Mucosa of descending colon (tissue), 3 donors: ENCODE results near the gene SH2D3A. TPM values are rescaled to one million over a fixed set of nuclear protein-coding genes. Genes with fewer than 3 reads are reported as not detected.
A peak's percentile ranks its signal among the peaks of the same experiment; 100 is the strongest.
"Not testable (repeated sequence)": the region's sequence is repeated elsewhere in the genome, so short reads cannot be mapped to it uniquely, and the experiment has no call there.

Experiments used
- ATAC-seq: fragments of 200-7000 bp; cut with Tn5 transposase; one replicate; pipeline ENCODE4 v1.9.1; 2020; ENCODE audit warnings: mild to moderate bottlenecking, moderate library complexity
- DNase-seq, 3 donors: peaks; one replicate each; pipeline ENCODE4 v3.0.0-alpha.2; 2020
- H3K36me3 ChIP-seq: fragments of 200-600 bp; one replicate; pipeline ENCODE4 v1.8.0; 2021; ENCODE audit warnings: low read depth, mild to moderate bottlenecking
- H3K4me1 ChIP-seq: fragments of 200-600 bp; one replicate; pipeline ENCODE4 v1.8.0; 2021; ENCODE audit warnings: low read depth, mild to moderate bottlenecking
- H3K4me3 ChIP-seq: fragments of 200-600 bp; one replicate; pipeline ENCODE4 v1.8.0; 2021; ENCODE audit warnings: mild to moderate bottlenecking
- H3K9me3 ChIP-seq: fragments of 200-600 bp; one replicate; pipeline ENCODE4 v1.8.0; 2021; ENCODE audit warnings: mild to moderate bottlenecking
- intact Hi-C, 2 donors: fragments of 100-400 bp; cut with DNase I in 1 of 2; cut with micrococcal nuclease in 1 of 2; formaldehyde crosslinking; loops; one replicate each; pipeline versions ENCODE4 v1.11.0 to v1.11.1; 2022; cut with DNase I, micrococcal nuclease
- total RNA-seq, 3 donors: library from RNA; stranded (reverse); fragmentation: NEBNext Ultra II Directional in 2 of 3; extraction: Animal tissue kit (Norgen Biotek cat#: 25700) in 2 of 3; gene quantifications; one replicate each; pipeline versions ENCODE4 v1.2.1 to v1.2.4, GENCODE V29; 2021 to 2023
- TF ChIP-seq, protein P1 (sequence below): fragments of 200-600 bp; IDR thresholded peaks from one replicate; pipeline ENCODE4 v1.8.0; 2022; ENCODE audit warnings: antibody characterized with exemption, mild to moderate bottlenecking
- donor health status: DM: no; HTN: no; CAD: no; lungs with moderate emphysema.
- donor health status: DM: no; HTN: no; CAD: no.
- donor health status: DM: no; HTN: yes; CAD: no.

The SH2D3A gene
- total RNA-seq, 3 donors from 2014 or later: 26.4 to 80.5 (median 40.5) TPM

DNA sequence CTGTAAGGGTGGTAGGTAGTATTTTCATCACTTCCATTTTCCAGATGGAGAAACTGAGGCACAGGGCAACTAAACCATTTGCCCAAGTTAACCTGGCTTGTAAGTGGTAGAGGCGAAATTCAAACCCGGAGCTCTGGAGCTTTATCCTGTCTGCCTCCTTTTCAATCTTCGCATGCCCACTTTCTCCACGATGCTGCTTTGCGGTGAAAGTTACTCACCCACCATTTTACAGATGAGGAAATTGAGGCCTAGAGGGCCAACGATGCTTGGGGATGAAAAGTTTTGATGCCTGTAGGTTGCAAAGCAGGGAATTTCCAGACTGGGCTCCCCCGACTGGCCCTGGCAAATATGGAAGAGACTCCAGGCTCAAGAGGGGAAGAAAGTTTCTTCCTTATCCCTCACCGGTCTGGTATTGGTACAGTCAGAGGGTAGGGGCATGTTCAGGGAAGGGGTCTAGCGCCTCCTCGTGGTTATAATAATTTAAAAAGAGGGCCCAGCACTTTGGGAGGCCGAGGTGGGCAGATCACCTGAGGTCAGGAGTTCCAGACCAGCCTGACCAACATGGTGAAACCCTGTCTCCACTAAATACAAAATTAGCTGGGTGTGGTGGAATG is 1.9 kb upstream of the SH2D3A start:
- no peaks in the 10 kb centered on the region for H3K9me3 ChIP-seq
- DNase-seq: peak in 1 of 3 donors; percentile 15
- TF ChIP-seq, protein P1, sequence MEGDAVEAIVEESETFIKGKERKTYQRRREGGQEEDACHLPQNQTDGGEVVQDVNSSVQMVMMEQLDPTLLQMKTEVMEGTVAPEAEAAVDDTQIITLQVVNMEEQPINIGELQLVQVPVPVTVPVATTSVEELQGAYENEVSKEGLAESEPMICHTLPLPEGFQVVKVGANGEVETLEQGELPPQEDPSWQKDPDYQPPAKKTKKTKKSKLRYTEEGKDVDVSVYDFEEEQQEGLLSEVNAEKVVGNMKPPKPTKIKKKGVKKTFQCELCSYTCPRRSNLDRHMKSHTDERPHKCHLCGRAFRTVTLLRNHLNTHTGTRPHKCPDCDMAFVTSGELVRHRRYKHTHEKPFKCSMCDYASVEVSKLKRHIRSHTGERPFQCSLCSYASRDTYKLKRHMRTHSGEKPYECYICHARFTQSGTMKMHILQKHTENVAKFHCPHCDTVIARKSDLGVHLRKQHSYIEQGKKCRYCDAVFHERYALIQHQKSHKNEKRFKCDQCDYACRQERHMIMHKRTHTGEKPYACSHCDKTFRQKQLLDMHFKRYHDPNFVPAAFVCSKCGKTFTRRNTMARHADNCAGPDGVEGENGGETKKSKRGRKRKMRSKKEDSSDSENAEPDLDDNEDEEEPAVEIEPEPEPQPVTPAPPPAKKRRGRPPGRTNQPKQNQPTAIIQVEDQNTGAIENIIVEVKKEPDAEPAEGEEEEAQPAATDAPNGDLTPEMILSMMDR: no peak

DNA sequence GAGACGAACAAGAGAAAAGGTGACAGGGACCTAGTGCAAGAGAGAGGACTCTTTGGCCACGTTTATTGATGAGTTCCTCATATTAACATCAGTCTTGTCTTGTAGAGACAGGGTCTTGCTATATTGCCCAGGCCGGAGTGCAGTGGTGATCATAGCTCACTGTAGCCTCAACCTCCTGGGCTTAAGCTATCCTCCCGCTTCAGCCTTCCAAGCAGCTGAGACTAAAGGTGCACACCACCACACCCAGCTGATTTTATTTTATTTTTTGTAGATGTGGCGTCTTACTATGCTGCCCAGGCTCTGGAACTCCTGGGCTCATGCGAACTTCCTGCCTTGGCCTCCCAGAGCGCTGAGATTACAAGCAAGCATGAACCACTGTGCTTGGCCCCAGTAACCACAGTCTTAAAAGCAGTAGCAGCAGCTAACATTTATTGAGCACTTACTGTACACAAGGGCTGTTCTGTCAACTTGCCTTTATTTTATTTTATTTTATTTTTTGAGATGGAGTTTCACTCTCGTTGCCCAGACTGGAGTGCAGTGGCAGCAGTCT is 1.1 kb upstream of the SH2D3A start:
- H3K9me3 ChIP-seq: no peaks in the 10 kb centered on the region
- peaks cover 12% of the 10 kb centered on the region for H3K4me1 ChIP-seq
- intact Hi-C loops: no loop called here
- DNase-seq: peak in 1 of 3 donors; percentile 43
- H3K36me3 ChIP-seq: no peaks in the 10 kb centered on the region
- no peak overlapping the region for H3K4me3 ChIP-seq
- TF ChIP-seq, protein P1: no peak
- ATAC-seq: no peak

More for the DNA sequence above, 1.9 kb upstream of the SH2D3A start:
- Histone ChIP-seq H3K36me3 (no peaks in the 10 kb centered on the region), H3K4me1 (peaks cover 12% of the 10 kb centered on the region), H3K4me3 (no peak overlapping the region)
- no peak for ATAC-seq
- intact Hi-C loops: no loop called here

DNA sequence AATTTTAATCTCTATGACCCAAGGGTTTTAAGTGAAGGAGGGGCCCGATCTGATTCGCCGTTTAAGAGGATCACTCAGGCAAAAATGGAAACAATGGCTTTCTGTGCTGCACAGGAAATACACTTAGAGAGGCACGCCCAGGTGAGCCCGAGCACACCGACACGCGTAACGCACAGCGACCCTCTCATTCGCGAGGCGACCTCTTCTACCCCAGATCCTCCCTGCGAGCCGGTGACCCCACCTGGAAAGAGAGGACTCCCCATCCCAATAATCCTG is 216 bp downstream of the SH2D3A start:
- no peaks in the 10 kb centered on the region for H3K36me3 ChIP-seq
- H3K4me3 ChIP-seq: peak overlapping the region; percentile 29
- ATAC-seq (peak; percentile 63), DNase-seq (peak in 1 of 3 donors; percentile 75)
- no peaks in the 10 kb centered on the region for H3K9me3 ChIP-seq
- intact Hi-C loops: no loop called here
- TF ChIP-seq, protein P1: no peak
- peaks cover 12% of the 10 kb centered on the region for H3K4me1 ChIP-seq

DNA sequence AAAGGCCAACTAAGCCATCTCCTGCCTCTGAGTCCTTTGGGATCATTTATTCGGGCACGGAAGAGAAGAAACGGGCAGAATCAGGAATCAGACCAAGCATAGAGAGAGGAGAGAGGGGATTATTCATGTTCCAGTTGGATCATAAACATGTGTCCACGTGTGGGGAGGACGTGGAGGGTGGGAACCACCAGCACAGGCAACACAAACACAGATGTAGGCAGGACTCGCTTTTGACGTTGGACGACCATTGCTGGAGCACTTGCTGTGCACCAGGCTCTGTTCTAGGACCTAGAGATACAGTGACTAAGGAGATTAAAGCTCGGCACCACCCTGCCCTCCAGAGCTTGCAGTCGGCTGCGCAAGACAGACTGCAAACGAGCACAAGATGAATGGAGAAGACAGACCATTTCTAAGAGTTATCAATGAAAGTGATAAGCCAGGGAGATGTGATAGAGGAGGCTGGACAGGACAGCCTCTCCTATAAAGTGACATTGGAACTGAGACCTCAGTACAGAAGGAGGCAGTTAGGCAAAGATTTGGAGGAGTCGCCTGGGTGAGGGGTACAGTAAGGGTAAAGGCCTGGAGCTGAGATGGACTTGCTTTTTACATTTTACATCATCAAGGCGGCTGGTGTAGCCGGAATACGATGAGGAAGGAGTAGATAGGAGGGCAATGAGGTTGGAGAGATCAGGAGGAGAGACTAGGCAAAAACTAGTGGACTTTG is 716 bp downstream of the SH2D3A start:
- TF ChIP-seq, protein P1: no peak
- H3K36me3 ChIP-seq: no peaks in the 10 kb centered on the region
- DNase-seq (peak in 1 of 3 donors; percentile 50), ATAC-seq (peak; percentile 2)
- intact Hi-C loops: no loop called here
- H3K4me3 ChIP-seq: peak overlapping the region; percentile 29
- peaks cover 12% of the 10 kb centered on the region for H3K4me1 ChIP-seq
- H3K9me3 ChIP-seq: no peaks in the 10 kb centered on the region

DNA sequence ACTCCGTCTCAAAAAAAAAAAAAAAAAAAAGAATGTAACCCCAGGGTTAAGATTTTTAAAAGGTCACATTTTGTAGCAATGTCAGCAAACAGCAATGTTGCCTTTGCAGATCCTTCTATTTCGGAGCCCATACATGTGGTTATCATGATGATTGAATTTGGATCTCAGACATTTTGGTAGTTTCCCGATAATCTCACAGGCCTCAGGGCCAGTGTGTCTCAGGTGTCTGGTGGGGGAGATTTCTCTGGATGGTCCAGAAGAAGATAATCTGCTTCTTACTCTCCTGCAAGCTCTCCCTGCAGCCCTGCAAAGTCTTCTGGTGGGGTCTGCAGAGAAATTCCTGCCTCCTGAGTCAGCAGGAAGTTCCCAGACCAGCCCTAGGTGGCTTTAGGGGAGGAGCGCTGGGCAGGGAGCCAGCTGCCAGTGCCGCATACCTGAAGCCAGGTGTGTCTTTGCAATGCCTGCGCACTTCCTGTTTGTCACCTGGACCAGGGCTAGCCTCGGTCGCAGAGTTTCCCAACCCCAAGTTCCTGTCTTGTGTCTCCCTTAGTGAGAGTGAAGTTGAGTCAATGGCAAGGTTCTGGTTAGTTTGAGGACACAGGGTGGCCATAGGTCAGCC is 1.4 kb downstream of the SH2D3A start:
- ATAC-seq (peak; percentile 72), DNase-seq (peak; percentile 95 to 96 (median 96))
- TF ChIP-seq, protein P1: no peak
- Histone ChIP-seq H3K36me3 (no peaks in the 10 kb centered on the region), H3K9me3 (no peaks in the 10 kb centered on the region), H3K4me3 (no peak overlapping the region), H3K4me1 (peaks cover 12% of the 10 kb centered on the region)
- intact Hi-C loops: no loop called here

DNA sequence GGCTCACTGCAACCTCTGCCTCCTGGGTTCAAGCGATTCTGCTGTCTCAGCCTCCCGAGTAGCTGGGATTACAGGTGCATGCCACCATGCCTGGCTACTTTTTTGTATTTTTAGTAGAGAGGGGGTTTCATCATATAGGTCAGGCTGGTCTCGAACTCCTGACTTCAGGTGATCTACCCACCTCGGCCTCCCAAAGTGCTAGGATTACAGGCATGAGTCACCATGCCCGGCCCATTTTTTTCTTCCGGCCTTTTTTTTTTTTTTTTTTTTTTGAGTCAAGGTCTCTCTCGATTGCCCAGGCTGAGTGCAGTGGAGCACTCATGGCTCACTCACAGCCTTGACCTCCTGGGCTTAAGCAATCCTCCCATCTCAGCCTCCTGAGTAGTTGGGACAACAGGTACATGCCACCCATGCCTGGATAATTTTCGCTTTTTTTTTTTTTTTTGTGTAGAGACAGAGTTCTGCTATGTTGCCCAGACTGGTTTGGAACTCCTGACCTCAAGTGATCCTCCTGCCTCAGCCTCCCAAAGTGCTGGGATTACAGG is 4.9 kb downstream of the SH2D3A start:
- H3K4me3 ChIP-seq, H3K4me1 ChIP-seq, DNase-seq, intact Hi-C loops, H3K9me3 ChIP-seq, H3K36me3 ChIP-seq, ATAC-seq: not testable (repeated sequence)
